Gastroesophageal sphincter (tissue), 4 donors: Measurements from ENCODE around the gene SLC7A6. TPM values are rescaled to one million over a fixed set of nuclear protein-coding genes. Genes with fewer than 3 reads are reported as not detected.
A peak's percentile ranks its signal among the peaks of the same experiment; 100 is the strongest.

ENCODE experiments used
- ATAC-seq: fragments of 150-250 bp; one replicate; pipeline ENCODE4 v1.9.1; 2016; ENCODE audit warnings: mild to moderate bottlenecking, moderate library complexity
- H3K27ac ChIP-seq, 4 donors: fragments of 200-600 bp; sonication (generic) in 3 of 4; 1 replicate in 3 of 4; 2 replicates in 1 of 4; pipeline ENCODE4 v1.5.1; 2016 to 2019
- H3K27me3 ChIP-seq: fragments of 200-600 bp; sonication (generic); one replicate; pipeline ENCODE4 v1.5.1; 2019
- H3K36me3 ChIP-seq, 2 donors: fragments of 200-600 bp; sonication (generic); one replicate each; pipeline ENCODE4 v1.5.1; 2019; ENCODE audit warnings: control low read depth in 1 of 2
- H3K4me1 ChIP-seq, 3 donors: fragments of 200-600 bp; sonication (generic); 1 replicate in 2 of 3; 2 replicates in 1 of 3; pipeline ENCODE4 v1.5.1; 2016 to 2019; ENCODE audit warnings: control low read depth in 2 of 3
- H3K4me3 ChIP-seq, 2 donors: fragments of 200-600 bp; sonication (generic); one replicate each; pipeline ENCODE4 v1.5.1; 2019; ENCODE audit warnings: mild to moderate bottlenecking in 1 of 2, moderate library complexity in 1 of 2
- H3K9me3 ChIP-seq, 3 donors: fragments of 200-600 bp; sonication (generic); one replicate each; pipeline ENCODE4 v1.5.1; 2017 to 2019; ENCODE audit warnings: control low read depth in 2 of 3
- CTCF ChIP-seq, 4 experiments: fragments of 200-600 bp in 2 of 4; fragments of 450-650 bp in 2 of 4; sonication (generic) in 1 of 4; IDR thresholded peaks; one replicate each; pipeline ENCODE4 v1.5.1; 2017 to 2019; ENCODE audit warnings: antibody characterized with exemption in 4 of 4, mild to moderate bottlenecking in 2 of 4, moderate library complexity in 2 of 4
- EP300 ChIP-seq: sonication (generic); formaldehyde crosslinking; IDR thresholded peaks from one replicate; pipeline ENCODE4 v1.6.1; 2017; ENCODE audit warnings: antibody characterized with exemption, mild to moderate bottlenecking
- POLR2A ChIP-seq, 2 donors: fragments of 450-650 bp; IDR thresholded peaks; one replicate each; pipeline ENCODE4 v1.6.1; 2017; ENCODE audit warnings: antibody characterized with exemption in 2 of 2, mild to moderate bottlenecking in 2 of 2, moderate library complexity in 1 of 2
- POLR2AphosphoS5 ChIP-seq: sonication (generic); formaldehyde crosslinking; IDR thresholded peaks from one replicate; pipeline ENCODE4 v1.6.1; 2017; ENCODE audit warnings: antibody characterized with exemption
- WGBS, 2 donors: methylation state at CpG; one replicate each; pipeline ENCODE4 v1.1.5; 2018; ENCODE audit warnings: low coverage in 1 of 2; 5-methylcytosine and 5-hydroxymethylcytosine counted together
- total RNA-seq, 4 donors: library from RNA; depleted of rRNA; stranded (reverse); fragments of >200 nt; gene quantifications; one replicate each; pipeline ENCODE4 v1.1.0, GENCODE V29; 2016

Gene SLC7A6
- total RNA-seq, 4 donors from 2014 or later: 19.1 to 51.5 (median 33.7) TPM

- 100% methylated on average over 1 of the region's 4 CpGs; no CpG with 5 or more reads in 1 of the 2 donors for WGBS, 2 donors
- no peak for TF ChIP-seq CTCF (IDR thresholded peaks at IDR 0.05)
- TF ChIP-seq EP300: no peak
- peaks cover 0 to 37% of the 10 kb centered on the region in 2 donors for H3K36me3 ChIP-seq
These were observed 10.1 kb downstream of the SLC7A6 start for GRCh38 chr16:68274441-68274840.

GRCh38 chr16:68275611-68276191 is 11.4 kb downstream of the SLC7A6 start:
- 18 to 36% methylated on average over 3 to 4 of the region's 4 CpGs for WGBS, 2 donors
- H3K27me3 ChIP-seq: no peaks in the 10 kb centered on the region
- no peak overlapping the region for H3K4me3 ChIP-seq
- no peaks in the 10 kb centered on the region for H3K9me3 ChIP-seq
- peaks cover 0 to 43% of the 10 kb centered on the region in 2 donors for H3K36me3 ChIP-seq
- ATAC-seq: no peak
- TF ChIP-seq CTCF (IDR thresholded peaks at IDR 0.05) (no peak), POLR2AphosphoS5 (no peak), EP300 (no peak), POLR2A (IDR thresholded peaks at IDR 0.05) (no peak)
- H3K4me1 ChIP-seq: peaks cover 0 to 76% (median 13%) of the 10 kb centered on the region in 3 donors
- H3K27ac ChIP-seq: peak overlapping the region in 3 of 4 donors; percentile 70 to 78 (median 74)

More at GRCh38 chr16:68274441-68274840, 10.1 kb downstream of the SLC7A6 start:
- peaks cover 0 to 86% (median 13%) of the 10 kb centered on the region in 3 donors for H3K4me1 ChIP-seq
- no peaks in the 10 kb centered on the region for H3K27me3 ChIP-seq
- no peaks in the 10 kb centered on the region for H3K9me3 ChIP-seq
- H3K27ac ChIP-seq: peak overlapping the region in 2 of 4 donors; percentile 29 to 78
- no peak for ATAC-seq
- no peak overlapping the region for H3K4me3 ChIP-seq

GRCh38 chr16:68276223-68276622 is 11.9 kb downstream of the SLC7A6 start:
- peaks cover 0 to 74% (median 11%) of the 10 kb centered on the region in 3 donors for H3K4me1 ChIP-seq
- H3K36me3 ChIP-seq: peaks cover 0 to 48% of the 10 kb centered on the region in 2 donors
- WGBS, 2 donors: 46% methylated on average over 3 of the region's 3 CpGs
- peak overlapping the region; percentile 9 to 78 (median 72) for H3K27ac ChIP-seq
- no peak overlapping the region for H3K4me3 ChIP-seq
- no peaks in the 10 kb centered on the region for H3K27me3 ChIP-seq
- no peaks in the 10 kb centered on the region for H3K9me3 ChIP-seq
- ATAC-seq: peak; percentile 50
- TF ChIP-seq POLR2AphosphoS5 (no peak), CTCF (IDR thresholded peaks at IDR 0.05) (no peak), POLR2A (IDR thresholded peaks at IDR 0.05) (no peak), EP300 (no peak)

DNA sequence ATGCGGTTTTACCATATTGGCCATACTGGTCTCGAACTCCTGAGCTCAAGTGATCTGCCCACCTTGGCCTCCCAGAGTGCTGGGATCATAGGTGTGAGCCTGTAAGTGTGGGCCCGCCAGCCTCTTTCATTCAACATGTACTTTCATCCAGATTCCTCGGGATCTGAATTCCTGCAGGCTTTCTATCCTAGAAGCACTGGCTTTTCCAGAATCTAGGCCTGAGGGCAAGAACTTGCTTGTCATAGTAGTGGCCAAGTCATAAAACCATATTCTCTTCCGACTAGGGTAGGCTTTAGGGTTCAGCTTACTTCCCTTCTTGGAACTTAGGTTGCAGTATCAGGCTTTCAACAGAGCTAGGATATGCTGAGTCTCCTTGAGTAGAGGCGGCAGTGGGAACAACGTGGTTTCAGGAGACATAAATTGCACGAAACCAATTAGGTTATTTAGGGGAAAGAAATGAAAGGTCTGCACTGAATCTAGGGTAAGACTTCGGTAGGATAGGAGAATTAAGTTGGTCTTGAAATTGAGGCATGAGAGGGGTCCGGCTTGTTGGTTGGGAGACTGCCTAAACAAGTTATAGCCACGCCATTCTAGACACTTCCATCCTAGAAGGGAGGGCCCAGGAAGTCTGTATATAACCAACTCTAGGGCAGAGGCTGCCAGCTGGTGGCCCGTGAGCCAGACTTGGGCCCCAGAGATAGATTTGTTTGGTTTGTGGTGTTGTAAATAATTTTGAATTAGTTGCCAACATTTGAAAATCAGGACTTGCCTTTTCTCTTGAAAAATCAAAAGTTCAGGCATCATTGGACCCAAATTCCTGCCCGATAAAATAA is 15.6 kb downstream of the SLC7A6 start:
- Histone ChIP-seq H3K27ac (no peak overlapping the region), H3K9me3 (no peaks in the 10 kb centered on the region), H3K36me3 (peaks cover 0 to 53% of the 10 kb centered on the region in 2 donors), H3K4me1 (peaks cover 0 to 64% (median 11%) of the 10 kb centered on the region in 3 donors), H3K4me3 (no peak overlapping the region), H3K27me3 (no peaks in the 10 kb centered on the region)
- TF ChIP-seq EP300 (no peak), CTCF (IDR thresholded peaks at IDR 0.05) (no peak), POLR2AphosphoS5 (no peak), POLR2A (IDR thresholded peaks at IDR 0.05) (no peak)
- whole genome bisulfite sequencing, 2 donors: 85 to 90% methylated on average over 8 to 9 of the region's 13 CpGs
- ATAC-seq: no peak
